RWPE2 (cell line): ENCODE data around the gene ODAM.
A peak's percentile ranks its signal among the peaks of the same experiment; 100 is the strongest.

ENCODE experiments used
- ATAC-seq: fragments of 200-7000 bp; cut with Tn5 transposase; 3 replicates; pipeline ENCODE4 v1.9.1; 2021; ENCODE audit warnings: low read depth
- DNase-seq: peaks from one replicate; pipeline ENCODE4 v3.0.0-alpha.2; 2020; ENCODE audit warnings: low spot score
- H3K27ac ChIP-seq: fragments of 450-650 bp; 2 replicates; pipeline ENCODE4 v1.5.1; 2017; ENCODE audit warnings: mild to moderate bottlenecking; ENCODE audit not compliant: poor library complexity, severe bottlenecking
- H3K27me3 ChIP-seq: fragments of 250-450 bp; sonication (Bioruptor Pico); 2 replicates; pipeline ENCODE4 v1.5.1; 2021; ENCODE audit warnings: mild to moderate bottlenecking, moderate library complexity; ENCODE audit not compliant: insufficient read depth, poor library complexity, severe bottlenecking
- H3K36me3 ChIP-seq: fragments of 250-450 bp; sonication (Bioruptor Pico); 2 replicates; pipeline ENCODE4 v1.5.1; 2020; ENCODE audit warnings: low read depth, mild to moderate bottlenecking, moderate library complexity
- H3K4me1 ChIP-seq: fragments of 250-450 bp; sonication (Bioruptor Pico); 2 replicates; pipeline ENCODE4 v1.5.1; 2021; ENCODE audit warnings: mild to moderate bottlenecking, moderate library complexity; ENCODE audit not compliant: insufficient read depth, poor library complexity, severe bottlenecking
- H3K4me3 ChIP-seq: fragments of 250-450 bp; sonication (Bioruptor Pico); 2 replicates; pipeline ENCODE4 v1.5.1; 2021; ENCODE audit warnings: mild to moderate bottlenecking, moderate library complexity; ENCODE audit not compliant: severe bottlenecking
- H3K9me3 ChIP-seq: fragments of 250-450 bp; sonication (Bioruptor Pico); 2 replicates; pipeline ENCODE4 v1.5.1; 2021; ENCODE audit warnings: mild to moderate bottlenecking, moderate library complexity; ENCODE audit not compliant: severe bottlenecking
- CTCF ChIP-seq: fragments of 450-650 bp; IDR thresholded peaks from one replicate; pipeline ENCODE4 v1.5.1; 2017; ENCODE audit warnings: mild to moderate bottlenecking, moderate library complexity; ENCODE audit not compliant: poor library complexity, severe bottlenecking

Gene ODAM

GRCh38 chr4:70183168-70183939 is 12.2 kb upstream of the ODAM start:
- peak; percentile 61; the same call in 2 of the 3 replicates for ATAC-seq
- Histone ChIP-seq H3K36me3 (no peaks in the 10 kb centered on the region), H3K4me3 (no peak overlapping the region), H3K9me3 (no peaks in the 10 kb centered on the region), H3K27ac (no peak overlapping the region), H3K4me1 (no peaks in the 10 kb centered on the region), H3K27me3 (no peaks in the 10 kb centered on the region)
- DNase-seq, result no peak
- TF ChIP-seq CTCF, result peak; percentile 86

- Histone ChIP-seq H3K9me3 (no peaks in the 10 kb centered on the region), H3K36me3 (no peaks in the 10 kb centered on the region), H3K4me3 (no peak overlapping the region), H3K27me3 (no peaks in the 10 kb centered on the region), H3K4me1 (no peaks in the 10 kb centered on the region), H3K27ac (no peak overlapping the region)
- DNase-seq (no peak), ATAC-seq (no peak)
- peak; percentile 65 for TF ChIP-seq CTCF
Observed at GRCh38 chr4:70183940-70184246, 11.6 kb upstream of the ODAM start.

- no peak for TF ChIP-seq CTCF
- Histone ChIP-seq H3K4me3 (no peak overlapping the region), H3K27ac (no peak overlapping the region), H3K4me1 (no peaks in the 10 kb centered on the region), H3K36me3 (no peaks in the 10 kb centered on the region), H3K27me3 (no peaks in the 10 kb centered on the region), H3K9me3 (no peaks in the 10 kb centered on the region)
- DNase-seq, result no peak
- ATAC-seq, result no peak
Observed at GRCh38 chr4:70187216-70187615, 8.3 kb upstream of the ODAM start.

- no peaks in the 10 kb centered on the region for H3K4me1 ChIP-seq
- TF ChIP-seq CTCF, result no peak
- ATAC-seq (no peak), DNase-seq (no peak)
- no peak overlapping the region for H3K27ac ChIP-seq
- H3K27me3 ChIP-seq, result no peaks in the 10 kb centered on the region
- no peak overlapping the region for H3K4me3 ChIP-seq
- no peaks in the 10 kb centered on the region for H3K36me3 ChIP-seq
- H3K9me3 ChIP-seq, result no peaks in the 10 kb centered on the region
Observed at GRCh38 chr4:70190579-70190978, 4.9 kb upstream of the ODAM start.

GRCh38 chr4:70191647-70192046 is 3.9 kb upstream of the ODAM start:
- ATAC-seq (no peak), DNase-seq (no peak)
- Histone ChIP-seq H3K36me3 (no peaks in the 10 kb centered on the region), H3K4me1 (no peaks in the 10 kb centered on the region), H3K4me3 (no peak overlapping the region), H3K27ac (no peak overlapping the region), H3K27me3 (no peaks in the 10 kb centered on the region), H3K9me3 (no peaks in the 10 kb centered on the region)
- TF ChIP-seq CTCF, result no peak
